ENCODE results near the gene CELSR1.

DNA sequence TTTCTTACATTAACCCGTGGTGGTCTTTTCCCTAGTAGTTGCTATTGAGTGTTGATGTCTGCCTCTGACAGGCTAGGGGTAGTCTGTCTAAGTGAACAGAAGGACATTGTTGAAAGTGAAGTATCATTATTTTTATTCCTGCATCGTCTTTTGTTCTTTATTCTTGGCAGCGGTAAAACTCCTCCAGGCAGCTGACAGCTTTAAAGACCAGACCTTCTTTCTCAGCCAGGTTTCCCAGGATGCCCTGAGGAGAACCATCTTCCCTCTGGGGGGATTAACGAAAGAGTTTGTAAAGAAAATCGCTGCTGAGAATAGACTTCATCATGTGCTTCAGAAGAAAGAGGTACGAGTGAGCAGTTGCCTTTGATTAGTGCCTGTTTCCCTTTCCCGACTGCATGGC is 187.3 kb downstream of the CELSR1 start:
- TF ChIP-seq, protein P1, sequence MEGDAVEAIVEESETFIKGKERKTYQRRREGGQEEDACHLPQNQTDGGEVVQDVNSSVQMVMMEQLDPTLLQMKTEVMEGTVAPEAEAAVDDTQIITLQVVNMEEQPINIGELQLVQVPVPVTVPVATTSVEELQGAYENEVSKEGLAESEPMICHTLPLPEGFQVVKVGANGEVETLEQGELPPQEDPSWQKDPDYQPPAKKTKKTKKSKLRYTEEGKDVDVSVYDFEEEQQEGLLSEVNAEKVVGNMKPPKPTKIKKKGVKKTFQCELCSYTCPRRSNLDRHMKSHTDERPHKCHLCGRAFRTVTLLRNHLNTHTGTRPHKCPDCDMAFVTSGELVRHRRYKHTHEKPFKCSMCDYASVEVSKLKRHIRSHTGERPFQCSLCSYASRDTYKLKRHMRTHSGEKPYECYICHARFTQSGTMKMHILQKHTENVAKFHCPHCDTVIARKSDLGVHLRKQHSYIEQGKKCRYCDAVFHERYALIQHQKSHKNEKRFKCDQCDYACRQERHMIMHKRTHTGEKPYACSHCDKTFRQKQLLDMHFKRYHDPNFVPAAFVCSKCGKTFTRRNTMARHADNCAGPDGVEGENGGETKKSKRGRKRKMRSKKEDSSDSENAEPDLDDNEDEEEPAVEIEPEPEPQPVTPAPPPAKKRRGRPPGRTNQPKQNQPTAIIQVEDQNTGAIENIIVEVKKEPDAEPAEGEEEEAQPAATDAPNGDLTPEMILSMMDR (conservative IDR thresholded peaks at IDR 0.05 in 1 of 2, IDR thresholded peaks at IDR 0.05 in 1 of 2; ENCODE audit: low read depth in 1 of 2, low read length in 2 of 2), result no peak
- TF ChIP-seq EZH2 (IDR thresholded peaks at IDR 0.05; ENCODE audit: low read length, missing control alignments), result no peak
